AG04449 (cell line): Measurements from ENCODE around the gene SDHB.

Experiments used
- CTCF ChIA-PET: fragments of 350-600 bp; formaldehyde crosslinking; extraction: SDS; loops from one replicate; lab custom pipeline; 2021; ENCODE audit warnings: antibody characterized with exemption; lab: Yijun Ruan, JAX
- POLR2A ChIA-PET: fragments of 400-600, 350-600 bp; formaldehyde crosslinking; extraction: SDS; loops from one replicate; lab custom pipeline; 2020; ENCODE audit warnings: antibody characterized with exemption, inconsistent platforms; lab: Yijun Ruan, JAX
- DNase-seq: peaks from one replicate; pipeline ENCODE4 v3.0.0-alpha.2; 2010; ENCODE audit warnings: low read depth, low spot score
- H3K4me3 ChIP-seq: 2 replicates; pipeline ENCODE4 v1.5.1; 2011; ENCODE audit warnings: low read depth, mild to moderate bottlenecking, control low read depth, low read length
- TF ChIP-seq, protein P1 (sequence below): IDR thresholded peaks from one replicate; pipeline ENCODE4 v1.5.1; 2011; ENCODE audit warnings: mild to moderate bottlenecking, moderate library complexity, low read length, control low read depth, inconsistent platforms; ENCODE audit not compliant: insufficient read depth; ENCODE audit errors: missing control alignments

The SDHB gene

DNA sequence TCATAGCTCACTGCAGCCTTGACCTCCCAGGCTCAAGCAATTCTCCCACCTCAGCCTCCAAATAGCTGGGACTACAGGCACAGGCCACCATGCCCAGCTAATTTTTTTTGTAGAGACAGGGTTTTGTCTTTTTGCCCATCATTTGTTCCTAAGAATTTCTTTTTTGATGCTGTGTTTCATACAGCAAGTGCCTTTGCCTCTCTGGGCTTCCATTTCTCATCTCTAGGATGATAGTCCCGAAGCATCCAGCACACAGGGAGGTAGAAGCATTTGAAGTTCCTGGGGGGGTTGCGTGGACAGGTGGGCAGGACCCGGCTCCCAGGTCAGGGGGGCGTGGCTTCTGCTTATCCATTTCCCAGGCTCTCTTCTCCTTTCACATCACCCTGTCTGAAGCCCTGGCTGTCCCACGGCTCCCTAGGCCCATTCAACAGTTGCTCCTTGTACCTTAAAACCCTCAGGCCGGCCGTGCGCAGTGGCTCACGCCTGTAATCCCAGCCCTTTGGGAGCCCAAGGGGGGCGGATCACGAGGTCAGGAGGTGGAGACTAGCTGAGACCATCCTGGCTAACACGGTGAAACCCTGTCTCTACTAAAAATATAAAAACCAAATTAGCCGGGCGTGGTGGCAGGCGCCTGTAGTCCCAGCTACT is 45.5 kb downstream of the SDHB start:
- POLR2A ChIA-PET, result no interaction called here
- CTCF ChIA-PET, result interaction anchor here (1.1 to 3.4 kb wide), 2 partner anchors 11 to 57 kb away, joined by 3 to 10 read pairs; no protein-coding TSS in a partner anchor
- TF ChIP-seq, protein P1, sequence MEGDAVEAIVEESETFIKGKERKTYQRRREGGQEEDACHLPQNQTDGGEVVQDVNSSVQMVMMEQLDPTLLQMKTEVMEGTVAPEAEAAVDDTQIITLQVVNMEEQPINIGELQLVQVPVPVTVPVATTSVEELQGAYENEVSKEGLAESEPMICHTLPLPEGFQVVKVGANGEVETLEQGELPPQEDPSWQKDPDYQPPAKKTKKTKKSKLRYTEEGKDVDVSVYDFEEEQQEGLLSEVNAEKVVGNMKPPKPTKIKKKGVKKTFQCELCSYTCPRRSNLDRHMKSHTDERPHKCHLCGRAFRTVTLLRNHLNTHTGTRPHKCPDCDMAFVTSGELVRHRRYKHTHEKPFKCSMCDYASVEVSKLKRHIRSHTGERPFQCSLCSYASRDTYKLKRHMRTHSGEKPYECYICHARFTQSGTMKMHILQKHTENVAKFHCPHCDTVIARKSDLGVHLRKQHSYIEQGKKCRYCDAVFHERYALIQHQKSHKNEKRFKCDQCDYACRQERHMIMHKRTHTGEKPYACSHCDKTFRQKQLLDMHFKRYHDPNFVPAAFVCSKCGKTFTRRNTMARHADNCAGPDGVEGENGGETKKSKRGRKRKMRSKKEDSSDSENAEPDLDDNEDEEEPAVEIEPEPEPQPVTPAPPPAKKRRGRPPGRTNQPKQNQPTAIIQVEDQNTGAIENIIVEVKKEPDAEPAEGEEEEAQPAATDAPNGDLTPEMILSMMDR, result no peak
- no peak for DNase-seq
- H3K4me3 ChIP-seq, result no peak overlapping the region

DNA sequence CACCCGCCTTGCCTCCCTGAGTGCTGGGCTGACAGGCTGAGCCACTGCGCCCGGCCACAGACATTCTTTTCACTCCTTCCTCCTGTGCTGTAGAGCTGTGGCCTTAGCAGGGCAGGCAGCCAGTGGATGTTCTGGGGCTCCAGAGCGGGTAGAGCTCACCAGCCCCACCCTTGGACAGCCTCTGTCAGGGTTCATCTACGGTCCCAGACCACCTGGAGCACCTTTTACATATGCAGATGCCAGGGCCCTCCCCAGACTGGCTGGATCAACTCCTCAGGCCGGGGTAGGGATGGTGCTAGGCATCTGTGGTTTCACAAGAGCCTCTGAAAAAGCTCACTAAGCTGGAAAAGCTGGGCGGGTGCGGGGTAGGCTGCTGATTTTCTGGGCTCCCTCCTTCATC is 46.7 kb downstream of the SDHB start:
- ChIA-PET CTCF (interaction anchor here (1.2 to 3.4 kb wide), 2 partner anchors 39 to 56 kb away, joined by 3 to 10 read pairs; no protein-coding TSS in a partner anchor), POLR2A (no interaction called here)
- no peak overlapping the region for H3K4me3 ChIP-seq
- TF ChIP-seq, protein P1, result no peak
- no peak for DNase-seq

DNA sequence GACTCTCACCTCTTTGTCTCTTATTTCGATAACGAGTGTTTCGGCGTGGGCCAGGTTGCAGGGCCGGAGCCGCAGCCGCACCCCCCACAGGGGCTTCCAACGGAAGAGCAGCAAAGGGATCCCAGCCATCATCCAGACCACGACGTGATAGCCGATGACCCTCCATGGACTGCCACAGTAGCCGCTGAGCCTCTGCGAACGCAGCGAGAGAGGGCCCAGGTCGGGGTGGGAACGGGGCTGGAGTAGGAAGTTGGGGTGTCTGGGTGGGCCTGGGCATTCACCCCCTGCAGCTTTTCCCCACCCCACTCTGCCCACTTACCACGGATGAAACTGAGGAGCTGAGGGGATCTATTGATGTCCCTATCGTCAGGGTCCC is 48.5 kb downstream of the SDHB start:
- no peak for DNase-seq
- CTCF ChIA-PET, result no interaction called here
- no peak overlapping the region for H3K4me3 ChIP-seq
- POLR2A ChIA-PET, result no interaction called here
- TF ChIP-seq, protein P1, result no peak

DNA sequence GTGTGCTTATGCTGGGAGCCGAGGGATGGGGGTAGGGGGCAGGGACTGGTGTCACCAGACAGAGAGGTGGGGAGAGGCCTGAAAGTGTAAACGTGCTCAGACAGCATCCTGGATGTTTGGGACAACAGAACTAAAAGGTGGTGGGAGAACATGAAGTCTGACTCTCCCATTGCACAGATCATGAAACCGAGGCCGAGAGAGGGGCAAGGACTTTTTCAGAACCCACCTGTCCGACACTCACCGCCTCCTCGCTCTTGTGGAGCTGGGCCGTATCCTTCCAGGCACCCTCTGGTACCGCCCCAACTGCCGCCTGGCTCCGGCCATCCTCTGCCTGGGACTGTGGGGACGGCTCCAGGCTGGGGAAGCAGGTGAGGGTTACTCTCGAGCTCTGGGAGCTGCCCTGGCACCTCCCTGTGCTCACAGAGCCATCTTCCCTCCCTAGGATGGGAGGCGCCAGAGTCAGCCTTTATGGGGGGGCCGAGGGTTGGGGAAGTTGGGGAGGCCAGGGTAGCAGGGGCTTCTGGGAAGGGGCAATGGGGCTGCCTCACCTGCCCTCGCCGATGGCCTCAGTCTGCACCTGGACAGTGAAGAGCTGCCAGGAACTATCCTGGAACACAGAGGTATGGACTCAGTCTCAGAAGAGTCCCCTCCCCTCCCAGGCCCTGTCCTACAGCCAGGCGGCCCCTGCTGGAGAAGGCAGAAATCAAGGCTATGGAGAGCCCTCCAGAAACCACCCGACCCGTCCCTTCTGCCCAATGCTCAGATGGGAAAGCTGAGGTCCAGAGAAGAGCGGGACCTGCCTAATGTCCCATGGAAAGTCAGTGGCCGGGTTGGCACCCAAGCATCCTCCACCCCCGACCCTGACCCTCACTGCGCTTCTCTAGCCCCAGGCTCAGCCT is 49.1 kb downstream of the SDHB start:
- no peak for DNase-seq
- ChIA-PET POLR2A (interaction anchor here (1.2 kb wide), 1 partner anchor 9 kb away, joined by 3 read pairs; no protein-coding TSS in a partner anchor), CTCF (interaction anchor here (0.9 to 1.5 kb wide), 3 partner anchors 15 to 54 kb away, joined by 3 to 7 read pairs (median 3); no protein-coding TSS in a partner anchor)
- TF ChIP-seq, protein P1, result peak; percentile 6
- no peak overlapping the region for H3K4me3 ChIP-seq

DNA sequence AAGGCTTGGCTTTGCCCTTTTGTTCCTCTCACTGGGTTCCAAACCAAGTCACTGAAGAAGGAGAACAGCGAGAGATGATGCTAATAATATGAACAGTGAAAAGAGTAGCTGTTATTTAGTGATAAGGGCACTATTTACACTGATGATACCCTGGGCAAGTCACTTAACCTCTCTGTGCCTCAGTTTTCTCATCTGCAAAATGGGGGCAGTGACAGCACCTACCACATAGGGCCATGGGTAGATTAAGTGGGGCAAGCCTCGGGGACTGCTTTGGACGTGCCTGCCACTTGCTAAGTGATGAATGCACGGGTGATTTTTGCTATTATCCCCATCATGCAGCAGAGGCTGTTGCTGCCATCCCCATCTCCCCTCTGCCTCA is 51.3 kb downstream of the SDHB start:
- no peak for DNase-seq
- H3K4me3 ChIP-seq, result no peak overlapping the region
- TF ChIP-seq, protein P1, result no peak
- ChIA-PET POLR2A (no interaction called here), CTCF (interaction anchor here (1.6 to 2.6 kb wide), 2 partner anchors 15 to 44 kb away, joined by 3 to 10 read pairs; no protein-coding TSS in a partner anchor)
